Upper lobe of right lung (tissue), 1 donor: ENCODE measurements around the gene TGFBR3. TPM values are rescaled to one million over a fixed set of nuclear protein-coding genes. Genes with fewer than 3 reads are reported as not detected.
A peak's percentile ranks its signal among the peaks of the same experiment; 100 is the strongest.

Experiments used
- ATAC-seq: fragments of 200-7000 bp; cut with Tn5 transposase; one replicate; pipeline ENCODE4 v1.9.1; 2020; ENCODE audit warnings: mild to moderate bottlenecking, moderate library complexity
- DNase-seq: peaks from one replicate; pipeline ENCODE4 v3.0.0-alpha.2; 2020
- H3K27ac ChIP-seq: fragments of 200-600 bp; one replicate; pipeline ENCODE4 v1.8.0; 2022
- H3K27me3 ChIP-seq: fragments of 200-600 bp; one replicate; pipeline ENCODE4 v1.8.0; 2022; ENCODE audit warnings: mild to moderate bottlenecking
- H3K36me3 ChIP-seq: fragments of 200-600 bp; one replicate; pipeline ENCODE4 v1.8.0; 2022
- H3K4me1 ChIP-seq: fragments of 200-600 bp; one replicate; pipeline ENCODE4 v1.8.0; 2022
- H3K4me3 ChIP-seq: fragments of 200-600 bp; one replicate; pipeline ENCODE4 v1.8.0; 2022; ENCODE audit warnings: mild to moderate bottlenecking
- H3K9me3 ChIP-seq: fragments of 200-600 bp; one replicate; pipeline ENCODE4 v1.8.0; 2022
- intact Hi-C: fragments of 100-400 bp; cut with DNase I; formaldehyde crosslinking; loops from one replicate; pipeline ENCODE4 v1.11.0; 2022
- total RNA-seq: library from RNA; stranded (reverse); fragmentation: NEBNext Ultra II Directional; extraction: Animal tissue kit (Norgen Biotek cat#: 25700); gene quantifications from one replicate; pipeline ENCODE4 v1.2.1, GENCODE V29; 2021
- TF ChIP-seq, protein P1 (sequence below): fragments of 200-600 bp; IDR thresholded peaks from one replicate; pipeline ENCODE4 v1.8.0; 2022; ENCODE audit warnings: antibody characterized with exemption
- donor health status: DM: no; HTN: yes; CAD: no; lungs with severe emphysema.

Gene TGFBR3
- total RNA-seq, 1 donor from 2014 or later, result 55.9 TPM

DNA sequence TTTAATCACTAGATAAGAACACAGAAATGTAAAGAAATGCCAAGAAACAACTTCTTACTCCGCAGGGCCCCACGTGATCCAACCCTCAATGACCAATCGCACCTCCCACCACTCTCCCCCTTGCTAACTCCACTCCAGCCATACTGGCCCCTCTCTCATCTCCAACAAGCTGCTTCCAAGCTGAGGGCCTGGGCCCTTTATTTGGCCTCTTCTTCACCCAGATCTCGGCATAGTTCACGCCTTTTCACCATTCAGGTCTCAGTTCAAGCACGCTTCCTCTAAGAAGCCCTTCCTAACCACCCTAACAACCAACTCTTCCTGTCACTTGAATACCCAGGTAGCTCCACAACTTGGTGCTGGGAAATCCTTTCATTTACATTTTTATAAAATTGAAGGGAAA lies 110.7 kb downstream of the TGFBR3 start:
- H3K9me3 ChIP-seq, result no peaks in the 10 kb centered on the region
- ATAC-seq, result no peak
- no peak overlapping the region for H3K27ac ChIP-seq
- H3K4me1 ChIP-seq, result peaks cover 4% of the 10 kb centered on the region
- intact Hi-C loops, result no loop called here
- no peak for DNase-seq
- TF ChIP-seq, protein P1, sequence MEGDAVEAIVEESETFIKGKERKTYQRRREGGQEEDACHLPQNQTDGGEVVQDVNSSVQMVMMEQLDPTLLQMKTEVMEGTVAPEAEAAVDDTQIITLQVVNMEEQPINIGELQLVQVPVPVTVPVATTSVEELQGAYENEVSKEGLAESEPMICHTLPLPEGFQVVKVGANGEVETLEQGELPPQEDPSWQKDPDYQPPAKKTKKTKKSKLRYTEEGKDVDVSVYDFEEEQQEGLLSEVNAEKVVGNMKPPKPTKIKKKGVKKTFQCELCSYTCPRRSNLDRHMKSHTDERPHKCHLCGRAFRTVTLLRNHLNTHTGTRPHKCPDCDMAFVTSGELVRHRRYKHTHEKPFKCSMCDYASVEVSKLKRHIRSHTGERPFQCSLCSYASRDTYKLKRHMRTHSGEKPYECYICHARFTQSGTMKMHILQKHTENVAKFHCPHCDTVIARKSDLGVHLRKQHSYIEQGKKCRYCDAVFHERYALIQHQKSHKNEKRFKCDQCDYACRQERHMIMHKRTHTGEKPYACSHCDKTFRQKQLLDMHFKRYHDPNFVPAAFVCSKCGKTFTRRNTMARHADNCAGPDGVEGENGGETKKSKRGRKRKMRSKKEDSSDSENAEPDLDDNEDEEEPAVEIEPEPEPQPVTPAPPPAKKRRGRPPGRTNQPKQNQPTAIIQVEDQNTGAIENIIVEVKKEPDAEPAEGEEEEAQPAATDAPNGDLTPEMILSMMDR, result no peak
- H3K36me3 ChIP-seq, result no peaks in the 10 kb centered on the region
- no peaks in the 10 kb centered on the region for H3K27me3 ChIP-seq
- no peak overlapping the region for H3K4me3 ChIP-seq

DNA sequence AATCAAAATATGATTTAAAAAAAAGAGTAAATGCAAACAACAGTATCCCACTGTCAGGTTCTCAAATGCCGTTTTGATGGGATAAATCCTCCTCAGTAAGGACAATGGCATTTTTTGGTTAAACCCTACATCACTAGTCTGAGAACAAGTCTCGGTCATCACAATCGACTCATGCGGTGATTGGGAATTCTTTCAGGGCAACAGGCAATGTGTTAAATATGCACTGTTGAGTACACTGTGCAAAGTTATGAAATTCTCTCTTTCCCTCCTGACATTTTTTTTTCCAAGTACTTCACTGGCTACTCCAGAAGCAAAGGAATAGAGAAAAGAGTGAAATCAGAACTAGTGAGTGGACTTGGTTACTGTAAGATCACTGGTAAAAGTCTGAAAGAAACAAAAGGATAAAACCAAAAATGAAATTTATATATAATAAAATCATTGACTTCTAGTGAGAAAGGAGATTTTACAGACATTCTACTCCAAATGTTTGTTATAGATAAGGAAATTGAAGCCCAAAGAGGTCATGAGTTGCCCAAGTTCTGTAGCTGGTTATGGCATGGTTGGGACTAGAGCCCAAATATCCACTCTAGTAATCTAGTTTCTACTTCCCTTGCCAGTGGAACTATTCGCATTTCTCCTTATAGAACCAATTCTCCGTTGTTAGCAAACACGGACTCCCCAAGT lies 111.3 kb downstream of the TGFBR3 start:
- TF ChIP-seq, protein P1, result no peak
- Histone ChIP-seq H3K9me3 (no peaks in the 10 kb centered on the region), H3K36me3 (no peaks in the 10 kb centered on the region), H3K4me1 (peaks cover 4% of the 10 kb centered on the region), H3K27me3 (no peaks in the 10 kb centered on the region), H3K27ac (no peak overlapping the region), H3K4me3 (no peak overlapping the region)
- ATAC-seq (no peak), DNase-seq (no peak)
- intact Hi-C loops, result no loop called here

DNA sequence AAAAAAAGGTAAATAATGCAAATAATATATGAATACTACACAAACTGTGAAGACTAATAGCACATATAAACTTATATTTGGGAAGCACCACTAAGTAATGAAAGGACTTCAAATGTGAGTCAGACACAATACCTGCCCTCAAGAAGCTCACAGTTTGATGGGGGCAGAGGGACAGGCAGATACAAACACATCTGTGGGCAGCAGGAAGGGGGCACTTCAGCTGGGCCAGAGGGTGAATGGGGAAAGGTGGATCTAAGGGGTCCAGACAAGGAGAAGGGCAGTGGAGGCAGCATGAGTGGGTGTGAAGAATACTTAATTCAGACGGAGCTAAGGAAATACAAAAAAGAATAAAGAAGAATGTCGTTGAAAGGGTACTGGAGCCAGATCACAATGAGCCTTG lies 114.2 kb downstream of the TGFBR3 start:
- Histone ChIP-seq H3K4me3 (no peak overlapping the region), H3K27me3 (no peaks in the 10 kb centered on the region), H3K27ac (no peak overlapping the region), H3K4me1 (no peaks in the 10 kb centered on the region), H3K36me3 (no peaks in the 10 kb centered on the region), H3K9me3 (no peaks in the 10 kb centered on the region)
- intact Hi-C loops, result no loop called here
- no peak for ATAC-seq
- DNase-seq, result no peak
- TF ChIP-seq, protein P1, result no peak

DNA sequence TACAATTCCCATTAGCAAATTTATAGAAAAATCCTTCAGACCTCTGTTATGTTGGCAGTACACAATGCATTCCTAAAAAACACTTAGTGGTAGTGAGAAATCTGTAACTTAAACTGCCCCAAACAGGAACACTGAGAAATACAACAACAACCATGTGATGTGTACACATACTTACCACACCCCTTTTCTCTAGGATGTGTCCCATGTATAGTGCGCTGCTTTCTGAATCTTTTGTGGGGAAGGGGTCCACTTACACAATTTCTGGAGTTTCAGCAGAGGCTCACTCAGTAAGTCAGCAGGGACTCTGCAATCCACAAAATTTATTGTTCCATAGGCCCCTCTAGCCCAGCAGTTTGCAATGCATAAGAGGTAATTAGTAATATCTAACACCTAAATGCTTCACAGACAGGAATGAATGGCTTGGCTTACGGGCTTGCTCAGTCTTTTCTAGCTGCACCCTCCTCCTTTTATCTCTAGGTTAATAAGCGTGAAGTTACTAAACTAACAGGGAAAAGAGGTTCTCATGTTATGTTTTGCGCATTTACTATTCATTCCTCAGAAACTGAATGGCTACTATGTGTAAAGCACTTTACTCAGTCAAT lies 115.2 kb downstream of the TGFBR3 start:
- H3K4me3 ChIP-seq, result no peak overlapping the region
- TF ChIP-seq, protein P1, result no peak
- no peak overlapping the region for H3K27ac ChIP-seq
- H3K27me3 ChIP-seq, result no peaks in the 10 kb centered on the region
- no peaks in the 10 kb centered on the region for H3K9me3 ChIP-seq
- DNase-seq, result no peak
- intact Hi-C loops, result no loop called here
- no peaks in the 10 kb centered on the region for H3K4me1 ChIP-seq
- ATAC-seq, result peak; percentile 33
- no peaks in the 10 kb centered on the region for H3K36me3 ChIP-seq

DNA sequence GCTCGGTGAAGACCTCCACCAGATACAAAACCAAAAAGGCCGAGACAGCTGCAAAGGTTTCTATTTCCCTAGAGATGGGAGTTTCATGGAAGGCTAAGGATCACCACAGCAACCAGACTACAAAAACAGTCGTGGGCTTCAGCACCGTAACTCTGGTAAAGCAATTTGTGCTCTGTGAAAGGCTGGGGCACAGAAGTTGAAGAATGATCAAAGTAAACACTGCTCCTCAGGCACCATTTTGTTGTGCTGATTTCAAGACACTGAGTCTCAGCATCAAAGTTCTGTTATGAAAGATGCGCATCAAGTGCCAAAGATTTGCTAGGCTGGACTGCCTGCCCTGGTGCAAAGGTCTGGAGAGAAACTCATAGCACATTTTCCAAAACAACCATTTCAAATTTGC lies 116.2 kb downstream of the TGFBR3 start:
- ATAC-seq, result no peak

More for the DNA sequence above, 116.2 kb downstream of the TGFBR3 start:
- intact Hi-C loops, result no loop called here
- Histone ChIP-seq H3K36me3 (no peaks in the 10 kb centered on the region), H3K27ac (peak overlapping the region; percentile 11), H3K4me1 (no peaks in the 10 kb centered on the region), H3K4me3 (no peak overlapping the region), H3K27me3 (no peaks in the 10 kb centered on the region), H3K9me3 (no peaks in the 10 kb centered on the region)
- TF ChIP-seq, protein P1, result no peak
- no peak for DNase-seq
